Epidermal melanocyte (primary cell): ENCODE data around the gene MAML1.

Experiments used
- DNase-seq: peaks from one replicate; pipeline ENCODE4 v3.0.0; 2011; ENCODE audit warnings: low spot score; ENCODE audit not compliant: insufficient read length

The MAML1 gene

DNA sequence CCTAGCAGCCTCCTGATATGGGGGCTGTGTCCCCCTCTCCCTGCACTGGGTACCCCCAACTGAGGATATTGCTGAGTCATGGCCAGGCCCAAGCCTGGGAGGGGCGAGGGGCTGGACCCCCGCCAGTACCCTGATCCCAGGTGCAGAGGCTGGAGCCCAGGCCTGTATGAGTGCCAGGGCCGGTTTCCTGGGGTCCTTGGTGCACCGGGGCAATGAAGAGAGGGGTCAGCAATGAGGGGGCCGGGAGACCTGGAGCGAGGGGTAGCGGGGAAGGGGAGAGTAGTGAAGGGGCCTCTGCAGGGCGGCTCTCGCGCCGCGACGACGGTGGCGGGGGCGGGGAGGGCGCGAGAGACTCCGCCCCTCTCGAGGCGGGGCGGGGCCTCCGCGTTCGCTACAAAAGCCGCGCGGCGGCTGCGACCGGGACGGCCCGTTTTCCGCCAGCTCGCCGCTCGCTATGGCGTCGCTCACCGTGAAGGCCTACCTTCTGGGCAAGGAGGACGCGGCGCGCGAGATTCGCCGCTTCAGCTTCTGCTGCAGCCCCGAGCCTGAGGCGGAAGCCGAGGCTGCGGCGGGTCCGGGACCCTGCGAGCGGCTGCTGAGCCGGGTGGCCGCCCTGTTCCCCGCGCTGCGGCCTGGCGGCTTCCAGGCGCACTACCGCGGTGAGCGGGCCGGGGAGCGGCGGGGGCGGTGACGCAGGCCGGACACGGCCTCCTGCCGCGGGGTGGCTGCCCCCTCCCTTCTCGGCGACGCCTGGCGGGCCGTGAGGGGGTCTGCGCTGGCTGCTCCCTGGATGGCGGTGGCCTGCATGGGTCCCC lies 88.1 kb downstream of the MAML1 start, which contains the start of gene SQSTM1:
SQSTM1 (plus strand) TSS at position 423 of the 815 bp plus-strand sequence; CDS start at position 455, 32 bp downstream.
- DNase-seq: peak; percentile 86

GRCh38 chr5:179821298-179822058 lies 88.9 kb downstream of the MAML1 start:
- peak; percentile 99 for DNase-seq

DNA sequence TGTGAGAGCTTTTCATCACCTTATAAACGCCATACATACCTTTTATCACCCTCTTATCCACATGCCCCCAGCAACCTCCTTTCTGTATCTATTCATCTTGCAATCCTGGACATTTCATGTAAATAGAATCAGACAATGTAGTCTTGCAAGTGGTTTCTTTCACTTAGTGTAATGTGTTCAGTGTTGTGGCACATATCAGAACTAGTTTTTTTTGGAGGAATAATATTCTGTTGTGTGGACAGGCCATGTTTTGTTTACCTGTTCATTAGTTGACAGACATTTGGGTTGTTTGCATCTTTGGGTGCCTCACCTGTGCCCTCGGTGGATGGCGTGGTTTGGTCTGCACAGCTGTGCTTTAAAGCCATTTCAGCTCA lies 89.4 kb downstream of the MAML1 start:
- DNase-seq: no peak

- DNase-seq: no peak
These were observed 89.9 kb downstream of the MAML1 start for GRCh38 chr5:179822444-179822990.

GRCh38 chr5:179823937-179824744 lies 91.5 kb downstream of the MAML1 start:
- DNase-seq: no peak

DNA sequence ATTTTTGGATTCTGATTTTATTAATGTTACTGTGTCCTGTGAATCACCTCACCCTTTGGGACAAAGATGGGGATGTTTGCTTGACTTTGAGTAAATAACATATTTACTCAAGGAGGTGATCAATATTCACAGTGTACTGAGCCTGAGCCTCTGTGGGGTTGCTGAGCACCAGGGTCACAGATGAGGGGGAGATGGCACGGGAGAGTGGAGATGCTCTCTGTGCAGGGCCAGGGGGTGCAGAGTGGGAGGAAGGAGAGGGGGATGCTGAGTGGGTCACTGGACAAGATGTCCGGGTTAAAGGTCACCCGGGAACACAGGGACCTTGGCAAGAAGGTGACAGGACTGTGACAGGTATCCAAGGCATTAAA lies 92.1 kb downstream of the MAML1 start:
- DNase-seq: no peak

DNA sequence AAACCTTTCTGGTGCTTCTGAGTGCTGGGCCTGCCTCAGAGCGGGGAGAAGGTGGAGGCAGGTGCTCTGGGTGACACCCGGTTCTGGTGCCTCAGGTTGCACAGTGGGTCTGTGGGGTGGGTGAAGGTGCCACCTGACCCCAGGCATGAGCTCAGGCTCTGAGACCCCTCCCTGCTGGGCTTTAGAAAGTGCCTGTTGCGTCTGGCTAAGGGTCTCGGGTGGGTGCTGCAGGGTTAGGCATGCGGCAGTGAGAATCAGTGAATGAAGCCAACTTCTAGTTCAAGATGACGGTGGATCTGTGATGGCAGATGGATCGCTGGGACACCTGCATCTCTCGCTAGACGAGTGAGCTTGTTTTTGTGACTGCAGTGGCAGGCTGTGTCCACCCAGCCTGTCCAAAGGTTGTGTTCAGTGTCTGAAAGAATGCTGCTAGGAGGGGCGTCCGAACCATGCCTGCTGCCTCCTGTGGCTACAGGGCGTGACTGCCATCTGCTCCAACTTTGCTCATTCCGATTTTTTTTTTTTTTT lies 93.1 kb downstream of the MAML1 start:
- no peak for DNase-seq
